Fibroblast of lung (primary cell): ENCODE results near the gene ABCC6.
"Not testable (repeated sequence)": the region's sequence is repeated elsewhere in the genome, so short reads cannot be mapped to it uniquely, and the experiment has no call there.

ENCODE experiments used
- CTCF ChIP-seq, 2 donors: IDR thresholded peaks in 1 of 2; conservative IDR thresholded peaks in 1 of 2; 1 replicate in 1 of 2; 2 replicates in 1 of 2; pipeline ENCODE4 v1.5.1; 2011 to 2012; ENCODE audit warnings: low read length in 2 of 2, control low read depth in 1 of 2, inconsistent platforms in 1 of 2, low read depth in 1 of 2, mild to moderate bottlenecking in 1 of 2
- EZH2 ChIP-seq: IDR thresholded peaks from 2 replicates; pipeline ENCODE4 v1.5.1; 2012; ENCODE audit warnings: low read length, control low read depth, mild to moderate bottlenecking; ENCODE audit errors: missing control alignments

GRCh38 chr16:16201880-16202279 lies 21.4 kb downstream of the ABCC6 start:
- not testable (repeated sequence) for TF ChIP-seq CTCF (conservative IDR thresholded peaks at IDR 0.05 in 1 of 2, IDR thresholded peaks at IDR 0.05 in 1 of 2; ENCODE audit: low read depth in 1 of 2, low read length in 2 of 2); EZH2
